HG03095 (cell line): ENCODE data around the gene CARNS1.

Experiments used
- ATAC-seq: cut with Tn5 transposase; IDR thresholded peaks from one replicate; pipeline ENCODE4 v1.9.1; 2021; ENCODE audit warnings: moderate library complexity; ENCODE audit not compliant: unreplicated experiment

The CARNS1 gene

GRCh38 chr11:67409261-67409666 is 6.2 kb upstream of the CARNS1 start:
- no peak for ATAC-seq

GRCh38 chr11:67409781-67410368 is 5.6 kb upstream of the CARNS1 start:
- no peak for ATAC-seq

GRCh38 chr11:67410369-67410831 is 5.1 kb upstream of the CARNS1 start:
- ATAC-seq = no peak

GRCh38 chr11:67410984-67411784 is 4.3 kb upstream of the CARNS1 start:
- ATAC-seq = no peak

- ATAC-seq = no peak
Measured at GRCh38 chr11:67411785-67412152, 3.7 kb upstream of the CARNS1 start.

GRCh38 chr11:67412495-67413179 is 2.8 kb upstream of the CARNS1 start:
- ATAC-seq = no peak

GRCh38 chr11:67413266-67413849 is 2.1 kb upstream of the CARNS1 start:
- no peak for ATAC-seq

- ATAC-seq = no peak
Measured at GRCh38 chr11:67416416-67417335, 1.2 kb downstream of the CARNS1 start.

- ATAC-seq = no peak
Measured at GRCh38 chr11:67417425-67417824, 1.9 kb downstream of the CARNS1 start.

- no peak for ATAC-seq
Measured at GRCh38 chr11:67418476-67419281, 3.2 kb downstream of the CARNS1 start.

- ATAC-seq = no peak
Measured at GRCh38 chr11:67419325-67420049, 4.0 kb downstream of the CARNS1 start.

GRCh38 chr11:67420147-67420645 is 4.7 kb downstream of the CARNS1 start:
- ATAC-seq = no peak

- ATAC-seq = peak; percentile 78
Measured at GRCh38 chr11:67420646-67421429, 5.4 kb downstream of the CARNS1 start.

GRCh38 chr11:67421430-67422031 is 6.1 kb downstream of the CARNS1 start:
- no peak for ATAC-seq

GRCh38 chr11:67422891-67423290 is 7.4 kb downstream of the CARNS1 start:
- no peak for ATAC-seq

- no peak for ATAC-seq
Measured at GRCh38 chr11:67423466-67423865, 8.0 kb downstream of the CARNS1 start.

GRCh38 chr11:67423891-67424613 is 8.6 kb downstream of the CARNS1 start:
- ATAC-seq = no peak
